GM18499 (cell line): ENCODE data around the gene TSPAN14.

Experiments
- ATAC-seq: cut with Tn5 transposase; IDR thresholded peaks from one replicate; pipeline ENCODE4 v1.9.1; 2021; ENCODE audit warnings: moderate number of reproducible peaks; ENCODE audit not compliant: insufficient read depth, unreplicated experiment

Gene TSPAN14

DNA sequence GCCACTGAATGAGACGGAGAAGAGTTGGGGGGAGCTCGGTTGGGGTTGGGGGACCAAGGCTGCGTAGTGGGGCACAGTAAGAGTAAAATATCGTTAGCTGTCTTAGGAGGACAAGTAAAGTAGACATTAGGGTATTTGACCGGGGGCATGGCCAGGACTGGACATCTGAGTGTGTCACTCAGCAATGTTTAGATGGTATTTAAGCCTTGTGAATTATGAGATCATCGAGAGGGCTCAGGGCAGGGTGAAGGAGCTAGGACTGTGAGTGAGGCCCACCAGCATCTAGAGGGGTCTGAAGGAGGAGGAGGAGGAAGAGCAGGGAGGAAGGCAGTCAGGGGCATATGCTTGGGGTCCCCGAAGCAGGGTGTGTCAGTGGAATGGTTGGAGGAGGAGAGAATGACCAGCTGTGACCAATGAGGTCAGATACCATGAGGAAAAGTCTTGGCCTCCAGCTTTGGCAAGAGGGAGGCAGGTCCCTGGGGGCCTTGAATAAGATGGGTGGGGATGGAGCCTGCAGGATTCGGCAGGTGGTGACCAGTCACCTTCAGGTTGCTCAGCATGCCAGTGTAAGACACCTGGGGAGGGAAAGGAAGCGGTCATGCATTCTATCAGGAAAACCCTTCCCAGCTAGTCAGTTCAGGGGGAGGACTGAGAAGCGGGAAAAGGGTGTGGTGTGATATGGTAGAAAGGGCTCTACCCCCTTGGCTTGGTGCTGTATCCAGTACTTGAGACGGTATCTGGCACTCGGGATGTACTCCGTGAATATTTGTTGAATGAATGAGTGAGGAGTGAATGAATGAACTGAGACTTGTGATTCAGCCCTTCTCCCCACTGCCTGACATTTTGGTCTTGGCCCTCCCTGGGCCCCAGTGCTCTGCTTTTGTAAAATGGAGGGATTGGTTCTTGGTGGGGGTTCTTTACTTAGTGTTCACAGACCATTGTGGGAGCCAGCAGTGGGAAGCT lies 48.8 kb downstream of the TSPAN14 start:
- no peak for ATAC-seq

- no peak for ATAC-seq
Measured at GRCh38 chr10:80503584-80504157, 49.6 kb downstream of the TSPAN14 start.

DNA sequence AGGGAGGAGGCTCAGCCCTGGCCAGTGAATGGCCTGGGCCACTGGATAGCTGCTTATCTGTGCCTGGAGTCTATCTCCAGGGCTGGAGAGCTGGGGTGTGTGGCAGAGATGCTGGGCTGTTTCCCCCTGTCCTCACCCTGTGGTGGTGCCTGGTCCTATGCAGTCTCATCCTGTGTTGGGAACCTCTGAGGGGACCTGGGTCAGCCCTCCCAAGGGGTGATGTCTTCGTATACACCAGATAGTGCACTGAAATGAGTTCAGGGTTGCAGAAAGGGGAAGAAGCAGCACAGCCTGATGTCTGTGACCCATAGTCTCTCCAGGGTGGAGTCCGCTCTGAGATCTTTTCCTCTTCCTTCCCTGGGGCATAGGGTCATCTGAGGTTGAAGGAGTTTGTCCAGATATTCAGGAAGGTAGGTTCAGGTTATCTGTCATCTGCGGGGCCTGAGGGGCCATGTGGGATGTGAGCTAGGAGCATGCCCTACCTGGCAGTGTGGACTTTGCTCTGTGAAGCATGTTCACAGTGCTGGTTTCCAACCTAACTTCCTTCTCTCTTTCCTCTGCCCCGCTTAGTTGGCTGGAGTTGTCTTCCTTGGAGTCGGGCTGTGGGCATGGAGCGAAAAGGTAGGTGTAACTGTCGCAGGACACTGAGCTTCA lies 50.2 kb downstream of the TSPAN14 start:
- no peak for ATAC-seq

DNA sequence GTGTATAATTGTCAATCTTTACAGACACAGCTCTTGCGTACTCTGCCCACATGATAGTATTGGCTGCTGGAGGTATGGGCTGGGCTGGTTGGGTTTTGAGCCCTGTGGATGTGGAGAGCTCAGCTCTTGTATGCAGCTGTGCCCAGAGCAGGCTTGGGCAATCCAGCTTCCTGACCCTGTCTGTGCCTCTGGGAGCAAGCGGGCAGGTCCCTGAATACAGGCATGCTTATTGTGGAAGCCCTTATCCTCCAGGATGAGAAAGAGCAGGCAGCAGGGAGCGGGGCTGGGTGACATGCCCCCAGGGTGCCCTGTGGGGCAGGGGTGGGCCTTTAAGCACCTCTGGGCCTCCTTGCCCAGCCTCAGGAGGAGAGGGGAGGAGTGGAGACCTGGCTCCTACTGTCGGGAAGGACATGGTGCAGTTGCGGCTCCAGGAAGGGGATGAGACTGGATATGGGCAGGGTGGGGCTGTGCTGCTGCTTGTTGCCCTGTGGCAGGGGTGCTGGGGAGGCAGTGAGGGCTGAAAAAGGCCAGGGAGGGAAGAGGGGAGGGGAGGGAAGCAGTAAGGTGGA lies 50.9 kb downstream of the TSPAN14 start:
- no peak for ATAC-seq

- no peak for ATAC-seq
Measured at GRCh38 chr10:80506189-80506575, 52.1 kb downstream of the TSPAN14 start.

- ATAC-seq, result no peak
Measured at GRCh38 chr10:80506836-80507487, 52.9 kb downstream of the TSPAN14 start.

GRCh38 chr10:80509108-80509402 lies 54.9 kb downstream of the TSPAN14 start:
- ATAC-seq, result no peak

DNA sequence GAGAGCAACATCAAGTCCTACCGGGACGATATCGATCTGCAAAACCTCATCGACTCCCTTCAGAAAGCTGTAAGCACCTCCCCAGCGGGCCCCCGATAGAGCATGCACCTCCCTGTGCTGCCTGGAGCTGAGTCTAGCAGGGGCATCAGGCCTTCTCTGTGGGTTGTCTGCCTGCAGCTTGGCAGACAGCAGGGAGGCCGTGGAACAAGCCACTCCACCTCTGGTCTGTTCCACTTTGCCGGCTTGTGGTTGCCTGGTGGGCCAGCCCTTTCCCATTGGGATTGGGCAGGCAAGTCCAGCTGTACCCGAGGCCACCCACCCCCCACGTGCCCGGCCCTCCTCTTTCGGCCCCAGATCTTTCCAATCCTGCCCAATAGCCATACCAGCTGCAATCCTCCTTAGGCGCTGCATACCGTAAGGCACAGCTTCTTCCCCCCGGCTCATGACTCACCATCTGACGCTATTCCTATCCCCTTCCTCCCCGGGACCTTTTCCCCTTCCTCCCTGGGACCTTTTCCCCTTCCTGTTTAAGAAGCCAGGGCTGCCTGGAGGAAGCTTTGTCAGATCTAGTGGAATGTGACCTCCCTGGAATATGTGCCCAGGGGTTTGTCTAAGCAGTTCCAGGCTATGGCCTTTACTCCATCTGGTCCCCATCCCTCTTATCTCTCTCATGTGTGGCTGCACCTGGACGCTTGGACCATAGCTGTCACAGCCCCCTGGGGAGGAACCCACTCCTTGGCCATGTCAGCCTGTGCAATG lies 55.5 kb downstream of the TSPAN14 start:
- ATAC-seq, result no peak

GRCh38 chr10:80512031-80512526 lies 58.0 kb downstream of the TSPAN14 start:
- no peak for ATAC-seq

DNA sequence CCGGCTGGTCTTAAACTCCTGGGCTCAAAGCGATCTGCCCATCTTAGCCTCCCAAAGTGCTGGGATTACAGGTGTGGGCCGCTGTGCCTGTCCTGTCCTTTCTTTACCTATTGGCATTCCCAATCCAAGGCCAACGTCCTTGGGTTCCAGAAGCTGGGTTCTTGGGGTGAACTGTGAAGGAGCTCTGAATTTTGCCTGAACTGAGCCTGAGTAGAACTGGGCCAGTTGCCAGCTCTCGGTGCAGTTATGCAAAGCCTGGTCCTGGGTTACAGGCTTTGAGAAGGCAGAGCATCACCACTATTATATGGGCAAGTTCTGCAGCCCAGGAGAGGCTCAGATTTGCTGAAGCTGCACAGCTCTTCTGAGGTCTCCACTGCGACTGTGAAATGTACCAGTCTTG lies 59.0 kb downstream of the TSPAN14 start:
- no peak for ATAC-seq

DNA sequence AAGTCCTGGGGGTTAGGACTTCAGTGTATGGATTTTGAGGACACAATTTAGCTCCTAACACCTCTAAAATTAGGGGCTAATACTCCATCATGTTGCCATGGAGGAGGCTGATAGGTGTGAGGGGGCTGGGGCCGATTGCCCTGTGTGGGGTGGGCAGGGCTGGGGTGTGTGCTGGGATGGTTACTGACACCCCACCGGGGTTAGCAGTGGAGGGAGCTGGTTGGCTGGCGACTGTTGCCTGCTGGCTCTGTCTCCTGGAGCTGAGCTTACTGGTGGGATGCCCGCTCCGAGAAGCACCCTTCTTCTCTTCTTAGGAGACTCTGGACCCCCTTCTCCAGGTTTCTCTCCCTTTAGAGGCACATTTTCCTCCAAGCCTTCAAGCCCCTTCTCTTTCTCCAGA lies 61.4 kb downstream of the TSPAN14 start:
- ATAC-seq, result no peak

GRCh38 chr10:80515941-80516340 lies 61.8 kb downstream of the TSPAN14 start:
- ATAC-seq, result no peak

DNA sequence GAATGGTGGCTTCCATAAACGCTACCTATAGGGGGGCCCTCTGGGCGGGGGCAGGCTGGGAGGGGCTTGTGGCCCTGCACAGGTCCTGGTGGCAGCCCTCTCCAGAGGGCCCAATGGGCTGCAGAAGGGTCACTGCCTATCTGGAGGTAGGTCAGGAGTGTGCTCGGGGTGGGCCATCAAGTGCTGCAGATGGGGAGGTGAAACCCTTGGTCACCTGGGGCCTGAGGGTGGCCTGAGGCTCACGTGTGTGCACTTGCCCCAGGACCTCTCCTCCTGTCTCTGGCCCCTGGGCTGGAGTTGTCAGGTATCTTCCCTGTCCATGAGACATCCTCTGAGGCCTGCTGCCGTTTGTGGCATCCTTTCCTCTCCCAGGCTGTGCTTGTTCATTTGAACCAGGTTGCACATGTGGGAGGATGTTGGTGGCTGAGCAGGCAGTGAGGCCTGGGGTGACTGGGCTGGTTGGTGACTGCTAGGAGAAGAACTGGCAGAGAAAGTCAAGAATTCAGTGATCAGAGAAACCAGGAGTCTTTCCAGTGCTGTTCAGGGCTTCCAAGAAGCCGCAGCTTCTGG lies 62.5 kb downstream of the TSPAN14 start:
- ATAC-seq, result no peak

- ATAC-seq, result no peak
Measured at GRCh38 chr10:80517416-80518142, 63.5 kb downstream of the TSPAN14 start.

GRCh38 chr10:80518143-80518806 lies 64.2 kb downstream of the TSPAN14 start:
- no peak for ATAC-seq

- no peak for ATAC-seq
Measured at GRCh38 chr10:80518807-80519360, 64.8 kb downstream of the TSPAN14 start.

- ATAC-seq, result no peak
Measured at GRCh38 chr10:80519936-80520650, 66.0 kb downstream of the TSPAN14 start.
